ENCODE results near the gene CA12. TPM values are rescaled to one million over a fixed set of nuclear protein-coding genes. Genes with fewer than 3 reads are reported as not detected.

Gene CA12
- total and polyA plus RNA-seq, 4 donors, result 0.07 to 5.1 (median 1.5) TPM

DNA sequence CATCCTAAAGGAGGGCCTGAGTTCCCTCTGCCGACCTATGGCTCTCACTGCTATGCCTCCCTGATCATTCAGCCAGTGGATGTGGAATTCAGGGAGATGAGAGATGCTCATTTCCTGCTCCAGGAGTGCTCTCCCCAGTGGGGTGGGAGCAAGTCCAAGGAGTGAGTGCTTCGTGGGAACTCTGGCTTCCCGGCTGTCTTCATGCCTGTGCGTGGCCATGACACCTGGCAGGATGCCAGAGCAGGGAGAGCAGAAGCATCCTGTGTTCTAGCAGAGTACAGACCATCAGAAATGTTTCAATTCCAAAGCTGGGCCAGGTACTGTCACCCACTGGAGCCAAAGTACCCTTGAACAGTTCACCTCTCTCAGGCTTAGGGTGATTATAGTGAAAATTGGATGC lies 59.1 kb downstream of the CA12 start:
- Histone ChIP-seq H3K4me1 (ENCODE audit: control insufficient read depth in 4 of 4, insufficient read depth in 4 of 4, low read length in 3 of 4) (peaks cover 0 to 4% (median 0%) of the 10 kb centered on the region in 4 donors), H3K4me3 (ENCODE audit: low read depth in 1 of 3, low read length in 3 of 3) (no peak overlapping the region), H3K9ac (ENCODE audit: low read depth in 1 of 2, low read length in 2 of 2) (no peak overlapping the region), H3K36me3 (ENCODE audit: control insufficient read depth in 4 of 4, insufficient read depth in 3 of 4, low read depth in 1 of 4, low read length in 3 of 4) (no peaks in the 10 kb centered on the region), H3K27me3 (ENCODE audit: control insufficient read depth in 4 of 4, insufficient read depth in 4 of 4, low read length in 3 of 4) (no peaks in the 10 kb centered on the region), H3K27ac (ENCODE audit: low read depth in 1 of 2, low read length in 2 of 2) (no peak overlapping the region), H3K9me3 (ENCODE audit: control insufficient read depth in 4 of 4, low read length in 3 of 4) (no peaks in the 10 kb centered on the region)
- TF ChIP-seq FOXA1 (IDR thresholded peaks at IDR 0.05) (no peak), NR2F2 (IDR thresholded peaks at IDR 0.05) (no peak), YY1 (IDR thresholded peaks at IDR 0.05) (no peak), JUND (IDR thresholded peaks at IDR 0.05) (no peak), HNF4G (IDR thresholded peaks at IDR 0.05) (no peak), SP1 (IDR thresholded peaks at IDR 0.05) (no peak), EGR1 (IDR thresholded peaks at IDR 0.05; ENCODE audit: low read depth in 2 of 2) (no peak), HNF4A (conservative IDR thresholded peaks at IDR 0.05) (no peak), FOXA2 (IDR thresholded peaks at IDR 0.05) (no peak), RXRA (IDR thresholded peaks at IDR 0.05) (no peak), RAD21 (IDR thresholded peaks at IDR 0.05) (no peak), TAF1 (conservative IDR thresholded peaks at IDR 0.05) (no peak)
- TF ChIP-seq, protein P1, sequence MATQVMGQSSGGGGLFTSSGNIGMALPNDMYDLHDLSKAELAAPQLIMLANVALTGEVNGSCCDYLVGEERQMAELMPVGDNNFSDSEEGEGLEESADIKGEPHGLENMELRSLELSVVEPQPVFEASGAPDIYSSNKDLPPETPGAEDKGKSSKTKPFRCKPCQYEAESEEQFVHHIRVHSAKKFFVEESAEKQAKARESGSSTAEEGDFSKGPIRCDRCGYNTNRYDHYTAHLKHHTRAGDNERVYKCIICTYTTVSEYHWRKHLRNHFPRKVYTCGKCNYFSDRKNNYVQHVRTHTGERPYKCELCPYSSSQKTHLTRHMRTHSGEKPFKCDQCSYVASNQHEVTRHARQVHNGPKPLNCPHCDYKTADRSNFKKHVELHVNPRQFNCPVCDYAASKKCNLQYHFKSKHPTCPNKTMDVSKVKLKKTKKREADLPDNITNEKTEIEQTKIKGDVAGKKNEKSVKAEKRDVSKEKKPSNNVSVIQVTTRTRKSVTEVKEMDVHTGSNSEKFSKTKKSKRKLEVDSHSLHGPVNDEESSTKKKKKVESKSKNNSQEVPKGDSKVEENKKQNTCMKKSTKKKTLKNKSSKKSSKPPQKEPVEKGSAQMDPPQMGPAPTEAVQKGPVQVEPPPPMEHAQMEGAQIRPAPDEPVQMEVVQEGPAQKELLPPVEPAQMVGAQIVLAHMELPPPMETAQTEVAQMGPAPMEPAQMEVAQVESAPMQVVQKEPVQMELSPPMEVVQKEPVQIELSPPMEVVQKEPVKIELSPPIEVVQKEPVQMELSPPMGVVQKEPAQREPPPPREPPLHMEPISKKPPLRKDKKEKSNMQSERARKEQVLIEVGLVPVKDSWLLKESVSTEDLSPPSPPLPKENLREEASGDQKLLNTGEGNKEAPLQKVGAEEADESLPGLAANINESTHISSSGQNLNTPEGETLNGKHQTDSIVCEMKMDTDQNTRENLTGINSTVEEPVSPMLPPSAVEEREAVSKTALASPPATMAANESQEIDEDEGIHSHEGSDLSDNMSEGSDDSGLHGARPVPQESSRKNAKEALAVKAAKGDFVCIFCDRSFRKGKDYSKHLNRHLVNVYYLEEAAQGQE (IDR thresholded peaks at IDR 0.05), result no peak
- TF ChIP-seq, protein P2, sequence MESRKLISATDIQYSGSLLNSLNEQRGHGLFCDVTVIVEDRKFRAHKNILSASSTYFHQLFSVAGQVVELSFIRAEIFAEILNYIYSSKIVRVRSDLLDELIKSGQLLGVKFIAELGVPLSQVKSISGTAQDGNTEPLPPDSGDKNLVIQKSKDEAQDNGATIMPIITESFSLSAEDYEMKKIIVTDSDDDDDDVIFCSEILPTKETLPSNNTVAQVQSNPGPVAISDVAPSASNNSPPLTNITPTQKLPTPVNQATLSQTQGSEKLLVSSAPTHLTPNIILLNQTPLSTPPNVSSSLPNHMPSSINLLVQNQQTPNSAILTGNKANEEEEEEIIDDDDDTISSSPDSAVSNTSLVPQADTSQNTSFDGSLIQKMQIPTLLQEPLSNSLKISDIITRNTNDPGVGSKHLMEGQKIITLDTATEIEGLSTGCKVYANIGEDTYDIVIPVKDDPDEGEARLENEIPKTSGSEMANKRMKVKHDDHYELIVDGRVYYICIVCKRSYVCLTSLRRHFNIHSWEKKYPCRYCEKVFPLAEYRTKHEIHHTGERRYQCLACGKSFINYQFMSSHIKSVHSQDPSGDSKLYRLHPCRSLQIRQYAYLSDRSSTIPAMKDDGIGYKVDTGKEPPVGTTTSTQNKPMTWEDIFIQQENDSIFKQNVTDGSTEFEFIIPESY (IDR thresholded peaks at IDR 0.05), result no peak
- TF ChIP-seq, protein P3, sequence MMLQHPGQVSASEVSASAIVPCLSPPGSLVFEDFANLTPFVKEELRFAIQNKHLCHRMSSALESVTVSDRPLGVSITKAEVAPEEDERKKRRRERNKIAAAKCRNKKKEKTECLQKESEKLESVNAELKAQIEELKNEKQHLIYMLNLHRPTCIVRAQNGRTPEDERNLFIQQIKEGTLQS (IDR thresholded peaks at IDR 0.05), result no peak
- TF ChIP-seq, protein P4, sequence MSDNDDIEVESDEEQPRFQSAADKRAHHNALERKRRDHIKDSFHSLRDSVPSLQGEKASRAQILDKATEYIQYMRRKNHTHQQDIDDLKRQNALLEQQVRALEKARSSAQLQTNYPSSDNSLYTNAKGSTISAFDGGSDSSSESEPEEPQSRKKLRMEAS (IDR thresholded peaks at IDR 0.05), result no peak
- WGBS, result 39% methylated on average over 4 of the region's 4 CpGs
- DNase-seq (ENCODE audit: low spot score), result no peak

DNA sequence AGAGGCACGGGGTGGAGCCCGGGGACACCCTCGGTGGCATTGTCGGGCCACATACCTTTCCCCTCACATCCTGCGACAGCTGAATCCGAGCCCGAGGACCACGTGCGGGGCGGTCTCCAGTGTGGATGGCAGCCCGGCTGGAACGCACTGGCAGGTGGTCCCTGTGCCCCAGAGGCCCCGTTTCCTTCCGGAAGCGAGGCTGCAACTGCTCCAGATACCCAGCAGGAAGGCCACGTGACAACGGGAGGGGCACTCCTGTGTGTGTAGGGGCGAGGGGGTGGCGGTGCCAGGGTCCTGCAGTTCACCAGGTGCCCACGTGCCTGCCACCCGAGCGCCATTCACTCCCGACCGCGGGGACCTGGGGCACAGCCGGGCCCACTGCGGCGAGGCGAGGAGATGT lies 60.2 kb downstream of the CA12 start:
- Histone ChIP-seq H3K9ac (ENCODE audit: low read depth in 1 of 2, low read length in 2 of 2) (no peak overlapping the region), H3K27ac (ENCODE audit: low read depth in 1 of 2, low read length in 2 of 2) (no peak overlapping the region)
- 91% methylated on average over 29 of the region's 29 CpGs for WGBS
- TF ChIP-seq HNF4A (conservative IDR thresholded peaks at IDR 0.05) (no peak), EGR1 (IDR thresholded peaks at IDR 0.05; ENCODE audit: low read depth in 2 of 2) (no peak), SP1 (IDR thresholded peaks at IDR 0.05) (no peak), NR2F2 (IDR thresholded peaks at IDR 0.05) (no peak), JUND (IDR thresholded peaks at IDR 0.05) (no peak), FOXA1 (IDR thresholded peaks at IDR 0.05) (no peak), GABPA (IDR thresholded peaks at IDR 0.05 in 1 of 2, conservative IDR thresholded peaks at IDR 0.05 in 1 of 2) (no peak), RXRA (IDR thresholded peaks at IDR 0.05) (no peak), YY1 (IDR thresholded peaks at IDR 0.05) (no peak), FOXA2 (IDR thresholded peaks at IDR 0.05) (no peak)
- TF ChIP-seq, protein P4 (IDR thresholded peaks at IDR 0.05), result no peak
- TF ChIP-seq, protein P5, sequence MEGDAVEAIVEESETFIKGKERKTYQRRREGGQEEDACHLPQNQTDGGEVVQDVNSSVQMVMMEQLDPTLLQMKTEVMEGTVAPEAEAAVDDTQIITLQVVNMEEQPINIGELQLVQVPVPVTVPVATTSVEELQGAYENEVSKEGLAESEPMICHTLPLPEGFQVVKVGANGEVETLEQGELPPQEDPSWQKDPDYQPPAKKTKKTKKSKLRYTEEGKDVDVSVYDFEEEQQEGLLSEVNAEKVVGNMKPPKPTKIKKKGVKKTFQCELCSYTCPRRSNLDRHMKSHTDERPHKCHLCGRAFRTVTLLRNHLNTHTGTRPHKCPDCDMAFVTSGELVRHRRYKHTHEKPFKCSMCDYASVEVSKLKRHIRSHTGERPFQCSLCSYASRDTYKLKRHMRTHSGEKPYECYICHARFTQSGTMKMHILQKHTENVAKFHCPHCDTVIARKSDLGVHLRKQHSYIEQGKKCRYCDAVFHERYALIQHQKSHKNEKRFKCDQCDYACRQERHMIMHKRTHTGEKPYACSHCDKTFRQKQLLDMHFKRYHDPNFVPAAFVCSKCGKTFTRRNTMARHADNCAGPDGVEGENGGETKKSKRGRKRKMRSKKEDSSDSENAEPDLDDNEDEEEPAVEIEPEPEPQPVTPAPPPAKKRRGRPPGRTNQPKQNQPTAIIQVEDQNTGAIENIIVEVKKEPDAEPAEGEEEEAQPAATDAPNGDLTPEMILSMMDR (IDR thresholded peaks at IDR 0.05; ENCODE audit: low read depth, low read length, missing input control), result no peak
- TF ChIP-seq, protein P1 (IDR thresholded peaks at IDR 0.05), result no peak
- TF ChIP-seq, protein P2 (IDR thresholded peaks at IDR 0.05), result no peak

More for the DNA sequence above, 60.2 kb downstream of the CA12 start:
- Histone ChIP-seq H3K4me3 (ENCODE audit: low read depth in 1 of 3, low read length in 3 of 3) (no peak overlapping the region), H3K9me3 (ENCODE audit: control insufficient read depth in 4 of 4, low read length in 3 of 4) (no peaks in the 10 kb centered on the region), H3K4me1 (ENCODE audit: control insufficient read depth in 4 of 4, insufficient read depth in 4 of 4, low read length in 3 of 4) (peaks cover 0 to 4% (median 0%) of the 10 kb centered on the region in 4 donors), H3K36me3 (ENCODE audit: control insufficient read depth in 4 of 4, insufficient read depth in 3 of 4, low read depth in 1 of 4, low read length in 3 of 4) (no peaks in the 10 kb centered on the region), H3K27me3 (ENCODE audit: control insufficient read depth in 4 of 4, insufficient read depth in 4 of 4, low read length in 3 of 4) (no peaks in the 10 kb centered on the region)
- DNase-seq (ENCODE audit: low spot score), result no peak
